Omental fat pad (tissue), 4 donors: ENCODE measurements around the gene SVIL. TPM values are rescaled to one million over a fixed set of nuclear protein-coding genes. Genes with fewer than 3 reads are reported as not detected.

Source experiments
- ATAC-seq: fragments of 150-250 bp; one replicate; pipeline ENCODE4 v1.9.1; 2016; ENCODE audit warnings: mild to moderate bottlenecking, moderate library complexity; ENCODE audit not compliant: low FRiP score
- DNase-seq: peaks from one replicate; pipeline ENCODE4 v3.0.0-alpha.2; 2019; ENCODE audit warnings: low spot score
- CTCF ChIP-seq, 3 donors: fragments of 450-650 bp; IDR thresholded peaks; one replicate each; pipeline ENCODE4 v1.5.1; 2016 to 2017; ENCODE audit warnings: antibody characterized with exemption in 3 of 3, mild to moderate bottlenecking in 3 of 3, moderate library complexity in 2 of 3
- total RNA-seq, 4 donors: library from RNA; depleted of rRNA; stranded (reverse); fragments of >200 nt; gene quantifications; one replicate each; pipeline ENCODE4 v1.1.0, GENCODE V29; 2016

Gene SVIL
- total RNA-seq, 4 donors from 2014 or later, result 22.8 to 44.4 (median 30.5) TPM

GRCh38 chr10:29417324-29417723, 217.4 kb downstream of the SVIL start:
- no peak for ATAC-seq
- TF ChIP-seq CTCF (IDR thresholded peaks at IDR 0.05), result no peak

GRCh38 chr10:29415876-29416275, 218.9 kb downstream of the SVIL start:
- ATAC-seq, result no peak
- no peak for DNase-seq
- TF ChIP-seq CTCF (IDR thresholded peaks at IDR 0.05), result no peak

More at GRCh38 chr10:29417324-29417723, 217.4 kb downstream of the SVIL start:
- no peak for DNase-seq

- TF ChIP-seq CTCF (IDR thresholded peaks at IDR 0.05), result no peak
- no peak for DNase-seq
- ATAC-seq, result no peak
These were observed 220.3 kb downstream of the SVIL start for GRCh38 chr10:29414501-29414900.

- DNase-seq (no peak), ATAC-seq (peak; percentile 19)
- no peak for TF ChIP-seq CTCF (IDR thresholded peaks at IDR 0.05)
These were observed 222.3 kb downstream of the SVIL start for GRCh38 chr10:29412485-29412884.

- ATAC-seq, result no peak
- no peak for DNase-seq
- no peak for TF ChIP-seq CTCF (IDR thresholded peaks at IDR 0.05)
These were observed 223.0 kb downstream of the SVIL start for GRCh38 chr10:29411666-29412315.

GRCh38 chr10:29409241-29410054, 225.3 kb downstream of the SVIL start:
- no peak for TF ChIP-seq CTCF (IDR thresholded peaks at IDR 0.05)
- DNase-seq, result peak; percentile 32
- peak; percentile 92 for ATAC-seq
